ENCODE data around the gene FAM180A. TPM values are rescaled to one million over a fixed set of nuclear protein-coding genes. Genes with fewer than 3 reads are reported as not detected.

Gene FAM180A
- total and polyA plus RNA-seq, 10 donors: 0.19 to 1.3 (median 0.85) TPM; not detected in 5

GRCh38 chr7:135713836-135714470 lies 34.7 kb downstream of the FAM180A start:
- Histone ChIP-seq H3K27ac (no peak overlapping the region), H3K36me3 (no peaks in the 10 kb centered on the region), H3K27me3 (replicated peaks in 1 of 7) (peaks cover 0 to 8% (median 0%) of the 10 kb centered on the region in 7 donors), H3K4me1 (no peaks in the 10 kb centered on the region), H3K4me3 (no peak overlapping the region), H3K9me3 (no peaks in the 10 kb centered on the region)
- intact Hi-C loops (cut with DNase I; ENCODE audit: low total_unique reads): no loop called here
- DNase-seq: no peak
- TF ChIP-seq CTCF (IDR thresholded peaks at IDR 0.05 in 8 of 11, conservative IDR thresholded peaks at IDR 0.05 in 3 of 11) (no peak), POLR2AphosphoS5 (IDR thresholded peaks at IDR 0.05) (no peak)
- WGBS, 5 donors: 80 to 90% (median 85%) methylated on average over 4 of the region's 4 CpGs

- intact Hi-C loops (cut with DNase I; ENCODE audit: low total_unique reads): no loop called here
- WGBS, 5 donors: 47 to 77% (median 61%) methylated on average over 7 of the region's 7 CpGs
- no peak for DNase-seq
These were observed 35.8 kb downstream of the FAM180A start for GRCh38 chr7:135712796-135713195.

GRCh38 chr7:135712182-135712782 lies 36.3 kb downstream of the FAM180A start:
- H3K27me3 ChIP-seq (replicated peaks in 1 of 7): peaks cover 0 to 3% (median 0%) of the 10 kb centered on the region in 7 donors
- H3K9me3 ChIP-seq: no peaks in the 10 kb centered on the region
- intact Hi-C loops (cut with DNase I; ENCODE audit: low total_unique reads): no loop called here
- DNase-seq: no peak
- H3K27ac ChIP-seq: no peak overlapping the region
- H3K4me1 ChIP-seq: no peaks in the 10 kb centered on the region
- 69 to 79% (median 76%) methylated on average over 4 of the region's 4 CpGs for WGBS, 5 donors
- H3K36me3 ChIP-seq: no peaks in the 10 kb centered on the region
- TF ChIP-seq POLR2AphosphoS5 (IDR thresholded peaks at IDR 0.05) (no peak), CTCF (IDR thresholded peaks at IDR 0.05 in 8 of 11, conservative IDR thresholded peaks at IDR 0.05 in 3 of 11) (no peak), POLR2A (IDR thresholded peaks at IDR 0.05) (no peak)
- no peak overlapping the region for H3K4me3 ChIP-seq

More at GRCh38 chr7:135712796-135713195, 35.8 kb downstream of the FAM180A start:
- H3K4me3 ChIP-seq: no peak overlapping the region
- no peaks in the 10 kb centered on the region for H3K4me1 ChIP-seq
- no peak overlapping the region for H3K27ac ChIP-seq
- no peak for TF ChIP-seq POLR2A (IDR thresholded peaks at IDR 0.05)
- H3K27me3 ChIP-seq (replicated peaks in 1 of 7): peaks cover 0 to 5% (median 0%) of the 10 kb centered on the region in 7 donors
- H3K36me3 ChIP-seq: no peaks in the 10 kb centered on the region
- no peaks in the 10 kb centered on the region for H3K9me3 ChIP-seq

GRCh38 chr7:135711139-135711469 lies 37.5 kb downstream of the FAM180A start:
- H3K9me3 ChIP-seq: no peaks in the 10 kb centered on the region
- no peak overlapping the region for H3K4me3 ChIP-seq
- no peaks in the 10 kb centered on the region for H3K36me3 ChIP-seq
- H3K4me1 ChIP-seq: no peaks in the 10 kb centered on the region
- peaks cover 0 to 3% (median 0%) of the 10 kb centered on the region in 7 donors for H3K27me3 ChIP-seq (replicated peaks in 1 of 7)
- 60 to 69% (median 66%) methylated on average over 8 of the region's 8 CpGs for WGBS, 5 donors
- no peak overlapping the region for H3K27ac ChIP-seq
- TF ChIP-seq POLR2AphosphoS5 (IDR thresholded peaks at IDR 0.05) (no peak), POLR2A (IDR thresholded peaks at IDR 0.05) (no peak), CTCF (IDR thresholded peaks at IDR 0.05 in 8 of 11, conservative IDR thresholded peaks at IDR 0.05 in 3 of 11) (no peak)
- DNase-seq: no peak
- intact Hi-C loops (cut with DNase I; ENCODE audit: low total_unique reads): no loop called here

Measured in spleen (tissue), 11 donors.